RWPE2 (cell line): ENCODE data around the gene MAP2K2.

Source experiments
- ATAC-seq: fragments of 200-7000 bp; cut with Tn5 transposase; 3 replicates; pipeline ENCODE4 v1.9.1; 2021; ENCODE audit warnings: low read depth
- DNase-seq: peaks from one replicate; pipeline ENCODE4 v3.0.0-alpha.2; 2020; ENCODE audit warnings: low spot score
- H3K27ac ChIP-seq: fragments of 450-650 bp; 2 replicates; pipeline ENCODE4 v1.5.1; 2017; ENCODE audit warnings: mild to moderate bottlenecking; ENCODE audit not compliant: poor library complexity, severe bottlenecking
- H3K27me3 ChIP-seq: fragments of 250-450 bp; sonication (Bioruptor Pico); 2 replicates; pipeline ENCODE4 v1.5.1; 2021; ENCODE audit warnings: mild to moderate bottlenecking, moderate library complexity; ENCODE audit not compliant: insufficient read depth, poor library complexity, severe bottlenecking
- H3K36me3 ChIP-seq: fragments of 250-450 bp; sonication (Bioruptor Pico); 2 replicates; pipeline ENCODE4 v1.5.1; 2020; ENCODE audit warnings: low read depth, mild to moderate bottlenecking, moderate library complexity
- H3K4me1 ChIP-seq: fragments of 250-450 bp; sonication (Bioruptor Pico); 2 replicates; pipeline ENCODE4 v1.5.1; 2021; ENCODE audit warnings: mild to moderate bottlenecking, moderate library complexity; ENCODE audit not compliant: insufficient read depth, poor library complexity, severe bottlenecking
- H3K4me3 ChIP-seq: fragments of 250-450 bp; sonication (Bioruptor Pico); 2 replicates; pipeline ENCODE4 v1.5.1; 2021; ENCODE audit warnings: mild to moderate bottlenecking, moderate library complexity; ENCODE audit not compliant: severe bottlenecking
- H3K9me3 ChIP-seq: fragments of 250-450 bp; sonication (Bioruptor Pico); 2 replicates; pipeline ENCODE4 v1.5.1; 2021; ENCODE audit warnings: mild to moderate bottlenecking, moderate library complexity; ENCODE audit not compliant: severe bottlenecking
- TF ChIP-seq, protein P1 (sequence below): fragments of 450-650 bp; IDR thresholded peaks from one replicate; pipeline ENCODE4 v1.5.1; 2017; ENCODE audit warnings: mild to moderate bottlenecking, moderate library complexity; ENCODE audit not compliant: poor library complexity, severe bottlenecking

MAP2K2 gene

DNA sequence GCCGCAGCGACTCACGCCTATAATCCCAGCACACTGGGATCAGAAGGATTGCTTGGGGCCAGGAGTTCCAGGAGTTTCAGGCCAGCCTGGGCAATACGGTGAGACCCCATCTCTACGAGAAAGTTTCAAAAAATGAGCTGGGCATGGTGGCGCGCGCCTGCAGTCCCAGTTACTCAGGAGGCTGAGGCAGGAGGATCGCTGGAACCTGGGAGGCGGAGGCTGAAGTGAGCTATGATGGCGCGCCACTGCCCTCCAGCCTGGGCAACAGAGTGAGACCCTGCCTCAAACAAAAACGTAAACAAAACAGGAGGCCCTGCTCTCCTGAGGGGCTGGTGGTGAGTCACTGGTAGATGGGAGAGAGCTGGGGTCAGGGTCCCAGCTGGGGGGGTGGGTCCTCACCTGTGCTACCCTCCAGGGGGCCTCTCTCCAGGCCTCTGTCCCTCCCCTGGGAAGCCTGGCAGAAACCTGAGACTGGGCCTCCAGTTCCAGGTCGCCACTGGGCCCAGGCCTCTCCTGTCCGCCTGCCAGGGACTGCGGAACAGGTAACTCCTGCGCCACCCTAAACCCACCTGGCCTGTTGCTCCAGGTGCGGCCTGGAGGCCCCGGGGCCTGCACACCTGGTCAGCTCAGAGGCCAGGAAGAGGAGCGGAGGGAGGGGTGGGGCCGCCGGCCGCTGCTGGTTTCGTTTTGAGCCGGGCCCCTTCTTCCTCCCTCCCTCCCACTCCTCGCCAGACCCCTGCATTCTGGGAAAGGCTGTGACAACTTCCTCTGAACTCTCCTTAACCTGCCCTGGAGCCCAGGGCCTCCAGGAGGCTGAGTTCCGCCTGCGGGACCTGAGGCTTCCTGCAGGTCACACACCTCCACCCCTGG is 40.0 kb downstream of the MAP2K2 start:
- ATAC-seq (peak; percentile 37; the same call in 2 of the 3 replicates), DNase-seq (no peak)
- Histone ChIP-seq H3K4me3 (no peak overlapping the region), H3K9me3 (no peaks in the 10 kb centered on the region), H3K27me3 (no peaks in the 10 kb centered on the region), H3K4me1 (no peaks in the 10 kb centered on the region), H3K36me3 (no peaks in the 10 kb centered on the region), H3K27ac (no peak overlapping the region)
- TF ChIP-seq, protein P1, sequence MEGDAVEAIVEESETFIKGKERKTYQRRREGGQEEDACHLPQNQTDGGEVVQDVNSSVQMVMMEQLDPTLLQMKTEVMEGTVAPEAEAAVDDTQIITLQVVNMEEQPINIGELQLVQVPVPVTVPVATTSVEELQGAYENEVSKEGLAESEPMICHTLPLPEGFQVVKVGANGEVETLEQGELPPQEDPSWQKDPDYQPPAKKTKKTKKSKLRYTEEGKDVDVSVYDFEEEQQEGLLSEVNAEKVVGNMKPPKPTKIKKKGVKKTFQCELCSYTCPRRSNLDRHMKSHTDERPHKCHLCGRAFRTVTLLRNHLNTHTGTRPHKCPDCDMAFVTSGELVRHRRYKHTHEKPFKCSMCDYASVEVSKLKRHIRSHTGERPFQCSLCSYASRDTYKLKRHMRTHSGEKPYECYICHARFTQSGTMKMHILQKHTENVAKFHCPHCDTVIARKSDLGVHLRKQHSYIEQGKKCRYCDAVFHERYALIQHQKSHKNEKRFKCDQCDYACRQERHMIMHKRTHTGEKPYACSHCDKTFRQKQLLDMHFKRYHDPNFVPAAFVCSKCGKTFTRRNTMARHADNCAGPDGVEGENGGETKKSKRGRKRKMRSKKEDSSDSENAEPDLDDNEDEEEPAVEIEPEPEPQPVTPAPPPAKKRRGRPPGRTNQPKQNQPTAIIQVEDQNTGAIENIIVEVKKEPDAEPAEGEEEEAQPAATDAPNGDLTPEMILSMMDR = no peak

DNA sequence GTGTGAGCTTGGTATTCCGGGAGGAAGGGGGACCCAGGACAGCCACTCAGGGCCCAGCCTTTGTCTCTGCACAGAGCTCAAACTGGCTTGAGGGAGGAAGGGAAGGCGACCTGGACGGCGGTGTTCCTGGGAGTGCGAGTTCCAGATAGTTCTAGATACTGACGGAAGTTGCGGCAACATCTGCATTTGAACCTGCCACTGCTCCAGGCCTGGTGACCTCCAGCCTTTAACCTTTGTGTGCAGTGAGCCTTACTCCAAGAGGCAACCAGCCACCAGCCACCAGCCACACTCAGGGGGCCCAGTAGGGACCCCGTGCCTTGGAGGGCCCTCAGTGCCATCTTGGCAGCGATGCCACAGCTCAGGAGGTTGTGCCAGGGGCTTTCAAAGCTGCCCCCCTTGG is 41.8 kb downstream of the MAP2K2 start:
- TF ChIP-seq, protein P1 = no peak
- H3K36me3 ChIP-seq = no peaks in the 10 kb centered on the region
- H3K27ac ChIP-seq = no peak overlapping the region
- DNase-seq = no peak
- H3K4me1 ChIP-seq = no peaks in the 10 kb centered on the region
- H3K27me3 ChIP-seq = no peaks in the 10 kb centered on the region
- no peaks in the 10 kb centered on the region for H3K9me3 ChIP-seq
- ATAC-seq = no peak
- H3K4me3 ChIP-seq = no peak overlapping the region

DNA sequence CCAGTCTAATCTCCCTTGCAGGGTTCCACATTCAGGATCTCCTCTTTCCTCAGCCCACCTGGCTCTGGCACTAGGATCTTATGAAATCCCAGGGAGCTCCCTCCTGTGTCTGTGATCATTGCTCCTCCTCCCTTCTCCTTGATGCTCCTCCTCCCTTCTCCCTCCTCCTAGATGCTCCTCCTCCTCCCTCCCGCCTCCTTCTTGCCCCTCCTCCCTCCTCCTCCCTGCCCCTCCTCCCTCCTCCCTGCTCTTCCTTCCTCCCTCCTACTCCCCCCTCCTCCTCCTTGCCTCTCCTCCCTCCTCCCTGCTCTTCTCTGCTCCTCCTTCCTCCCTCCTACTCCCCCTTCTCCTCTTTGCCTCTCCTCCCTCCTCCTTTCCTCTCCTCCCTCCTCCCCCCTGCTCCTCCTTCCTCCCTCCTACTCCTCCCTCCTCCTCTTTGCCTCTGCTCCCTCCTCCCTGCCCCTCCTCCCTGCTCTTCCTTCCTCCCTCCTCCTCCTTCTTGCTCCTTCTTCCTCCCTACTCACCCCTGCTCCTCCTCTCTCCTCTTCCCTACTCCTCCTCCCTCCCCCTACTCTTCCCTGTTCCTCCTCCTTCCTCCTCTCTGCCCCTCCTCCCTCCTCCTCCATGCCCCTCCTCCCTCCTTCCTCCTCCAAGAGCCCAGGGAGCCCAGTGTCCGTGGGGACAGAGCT is 42.3 kb downstream of the MAP2K2 start:
- Histone ChIP-seq H3K9me3 (no peaks in the 10 kb centered on the region), H3K4me3 (no peak overlapping the region), H3K27ac (no peak overlapping the region), H3K36me3 (no peaks in the 10 kb centered on the region), H3K27me3 (no peaks in the 10 kb centered on the region), H3K4me1 (no peaks in the 10 kb centered on the region)
- TF ChIP-seq, protein P1 = no peak
- DNase-seq (no peak), ATAC-seq (peak; percentile 30; the same call in 1 of the 3 replicates)

DNA sequence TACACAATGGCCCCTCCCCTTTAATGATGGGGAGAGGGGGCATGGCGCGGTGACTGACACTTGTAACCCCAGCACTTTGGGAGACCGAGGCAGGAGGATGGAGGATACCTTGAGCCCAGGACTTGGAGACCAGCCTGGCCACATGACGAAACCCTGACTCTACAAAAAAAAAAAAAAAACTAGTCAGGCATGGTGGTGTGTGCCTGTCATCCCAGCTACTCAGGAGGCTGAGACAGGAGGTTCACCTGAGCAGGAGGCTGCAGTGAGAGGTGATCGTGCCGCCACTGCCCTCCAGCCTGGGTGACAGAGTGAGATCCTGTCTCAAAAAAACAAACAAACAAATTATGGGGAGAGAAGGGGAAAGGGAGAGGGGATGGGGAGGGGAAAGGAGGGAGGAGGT is 43.4 kb downstream of the MAP2K2 start:
- TF ChIP-seq, protein P1 = no peak
- Histone ChIP-seq H3K27me3 (no peaks in the 10 kb centered on the region), H3K9me3 (no peaks in the 10 kb centered on the region), H3K4me1 (no peaks in the 10 kb centered on the region), H3K4me3 (no peak overlapping the region), H3K27ac (no peak overlapping the region), H3K36me3 (no peaks in the 10 kb centered on the region)
- DNase-seq (no peak), ATAC-seq (no peak)
